GM19023 (cell line): Measurements from ENCODE around the gene DYNC2H1.
"Not testable (repeated sequence)": the region's sequence is repeated elsewhere in the genome, so short reads cannot be mapped to it uniquely, and the experiment has no call there.

Source experiments
- ATAC-seq: cut with Tn5 transposase; IDR thresholded peaks from one replicate; pipeline ENCODE4 v1.9.1; 2021; ENCODE audit warnings: mild to moderate bottlenecking, moderate library complexity; ENCODE audit not compliant: unreplicated experiment

DYNC2H1 gene

DNA sequence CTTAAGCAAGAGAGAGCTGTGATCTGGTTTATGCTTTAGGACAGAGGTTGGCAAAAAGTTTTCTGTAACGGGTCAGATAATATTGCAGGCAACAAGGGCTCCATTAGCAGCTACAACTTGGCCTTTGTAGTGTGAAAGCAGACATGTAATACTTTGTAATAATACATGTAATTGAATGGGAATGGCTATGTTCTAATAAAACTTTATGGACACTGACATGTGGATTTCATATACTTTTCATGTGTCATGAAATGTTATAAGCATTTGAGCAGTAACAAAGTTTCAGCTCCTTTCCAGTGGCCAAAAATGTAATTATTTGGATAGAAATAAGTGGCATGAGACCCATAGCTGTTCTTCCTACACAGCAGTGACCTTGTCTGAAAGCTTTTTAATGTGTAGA lies 3.1 kb downstream of the DYNC2H1 start:
- no peak for ATAC-seq

DNA sequence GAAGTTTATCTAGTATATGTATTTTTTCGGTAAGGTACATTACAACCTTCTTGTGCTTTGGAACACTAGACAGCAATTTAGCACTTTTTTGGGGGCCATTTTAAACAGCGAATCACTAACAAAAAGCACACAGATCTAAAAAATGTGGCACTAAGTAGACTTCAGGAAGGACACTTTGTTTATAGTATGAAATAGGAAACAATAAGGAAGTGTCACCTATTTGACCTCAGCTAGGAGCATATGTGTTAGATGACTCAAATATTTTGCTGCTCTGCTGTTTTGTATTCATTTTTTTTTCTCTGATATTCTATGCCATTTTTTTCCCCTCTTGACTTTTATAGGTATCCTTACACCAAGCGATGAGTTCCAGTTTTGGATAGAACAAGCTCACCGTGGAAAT lies 5.6 kb downstream of the DYNC2H1 start:
- no peak for ATAC-seq

DNA sequence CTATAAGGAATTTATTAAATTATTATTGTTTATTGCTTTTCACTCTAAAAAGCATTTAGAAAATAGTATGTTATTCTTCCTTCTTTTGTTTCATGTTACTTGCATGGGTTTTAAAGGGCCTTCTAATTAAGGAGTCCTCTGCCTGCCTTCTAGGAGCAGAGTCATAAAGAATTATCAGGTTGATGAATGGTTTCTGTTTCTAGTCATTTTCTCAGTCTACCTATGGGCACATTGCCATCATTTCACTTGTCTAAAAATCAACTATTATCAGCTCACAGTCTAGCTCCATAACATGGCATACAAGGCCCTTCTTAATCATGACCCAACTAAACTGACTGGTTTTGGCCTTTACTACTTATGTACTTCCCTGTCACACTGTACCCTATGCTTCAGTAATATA lies 16.2 kb downstream of the DYNC2H1 start:
- ATAC-seq, result no peak

DNA sequence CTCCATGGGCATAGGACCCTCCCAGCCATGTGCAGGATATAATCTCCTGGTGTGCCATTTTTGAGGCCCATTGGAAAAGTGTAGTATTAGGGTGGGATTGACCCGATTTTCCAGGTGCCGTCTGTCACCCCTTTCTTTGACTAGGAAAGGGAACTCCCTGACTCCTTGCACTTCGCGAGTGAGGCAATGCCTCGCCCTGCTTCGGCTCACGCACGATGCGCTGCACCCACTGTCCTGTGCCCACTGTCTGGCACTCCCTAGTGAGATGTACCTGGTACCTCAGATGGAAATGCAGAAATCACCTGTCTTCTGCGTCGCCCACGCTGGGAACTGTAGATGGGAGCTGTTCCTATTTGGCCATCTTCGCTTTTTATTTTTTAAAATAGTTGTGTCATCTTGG lies 32.8 kb downstream of the DYNC2H1 start:
- ATAC-seq, result not testable (repeated sequence)

DNA sequence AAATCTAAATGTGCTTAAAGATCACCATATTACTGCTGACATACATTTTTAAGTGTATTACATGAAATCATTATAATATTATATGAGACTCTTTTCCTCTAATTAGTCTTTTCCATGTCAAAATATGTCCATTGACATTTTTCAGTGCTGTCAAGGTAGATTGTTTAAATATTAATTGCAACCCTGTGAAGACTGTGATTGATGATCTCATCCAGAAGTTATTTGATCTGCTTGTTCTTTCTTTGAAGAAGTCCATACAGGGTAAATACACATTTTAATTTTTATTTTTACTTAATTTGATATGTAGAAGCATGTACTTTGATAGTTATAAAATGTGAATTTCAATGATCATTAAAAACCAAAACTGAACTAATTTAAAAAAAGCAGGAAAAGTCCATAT lies 38.4 kb downstream of the DYNC2H1 start:
- no peak for ATAC-seq

DNA sequence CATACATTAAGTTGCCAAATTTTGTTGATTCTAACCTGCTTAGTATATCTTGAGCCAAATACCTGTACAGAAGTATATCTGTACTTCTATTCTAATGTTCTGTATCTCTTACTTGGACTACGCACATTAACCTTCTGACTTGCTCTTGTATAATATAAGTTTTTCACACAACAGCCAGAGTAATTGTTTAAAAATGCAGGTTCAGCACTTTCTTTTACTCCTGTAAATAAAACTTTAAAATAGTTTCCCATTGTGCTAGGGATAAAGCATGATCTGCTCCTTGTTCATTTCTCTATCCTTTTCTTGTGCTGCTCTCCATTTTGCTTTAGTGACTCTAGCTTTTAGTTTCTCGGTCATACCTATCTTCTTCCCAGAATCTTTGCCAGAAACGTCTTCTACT lies 48.3 kb downstream of the DYNC2H1 start:
- no peak for ATAC-seq

DNA sequence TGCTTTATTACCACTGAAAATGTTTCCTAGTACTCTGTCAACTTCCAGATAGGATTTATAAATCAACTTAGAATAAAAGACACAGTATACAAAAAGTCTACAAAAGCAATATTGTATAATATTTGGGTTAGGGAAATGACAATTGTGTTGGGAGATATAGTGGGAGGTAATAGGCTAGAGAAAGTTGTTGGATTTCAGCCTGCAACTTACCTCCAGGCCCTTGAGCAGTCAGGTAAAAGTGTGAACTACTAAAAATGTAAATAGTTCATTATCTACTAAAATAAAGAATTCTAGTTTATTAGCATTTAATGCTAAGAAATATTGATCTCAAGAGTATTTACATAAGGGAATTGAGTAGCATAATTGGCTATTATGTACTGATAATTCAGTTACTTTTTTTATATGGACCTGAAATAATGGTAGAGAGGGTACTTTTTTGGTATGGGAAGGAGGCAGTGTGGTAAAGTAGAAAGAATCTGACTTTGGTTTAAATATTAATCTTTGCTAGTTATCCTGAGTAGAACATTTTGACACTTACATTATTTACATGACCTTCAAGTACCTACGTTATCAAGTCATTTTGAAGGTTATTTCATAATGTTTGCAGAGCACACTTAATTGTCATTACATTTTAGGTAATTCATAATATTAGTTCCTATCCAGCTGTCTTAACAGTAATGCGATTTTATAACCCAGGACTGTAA lies 55.0 kb downstream of the DYNC2H1 start:
- no peak for ATAC-seq

DNA sequence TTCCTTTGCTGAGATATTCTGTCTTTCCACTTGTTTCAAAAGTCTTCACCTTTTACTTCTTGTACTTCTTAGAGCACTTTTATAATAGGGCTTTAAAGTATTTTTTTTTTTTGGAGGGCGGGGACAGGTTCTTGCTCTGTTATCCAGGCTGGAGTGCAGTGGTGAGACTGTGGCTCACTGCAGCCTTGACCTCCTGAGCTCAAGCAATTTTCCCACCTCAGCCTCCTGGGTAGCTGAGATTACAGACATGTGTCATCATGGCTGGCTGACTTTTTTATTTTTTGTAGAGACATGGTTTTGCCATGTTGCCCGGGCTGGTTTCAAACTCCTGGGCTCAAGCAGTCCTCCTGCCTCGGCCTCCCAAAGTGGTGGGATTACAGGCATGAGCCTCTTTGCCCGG lies 57.9 kb downstream of the DYNC2H1 start:
- ATAC-seq, result no peak

DNA sequence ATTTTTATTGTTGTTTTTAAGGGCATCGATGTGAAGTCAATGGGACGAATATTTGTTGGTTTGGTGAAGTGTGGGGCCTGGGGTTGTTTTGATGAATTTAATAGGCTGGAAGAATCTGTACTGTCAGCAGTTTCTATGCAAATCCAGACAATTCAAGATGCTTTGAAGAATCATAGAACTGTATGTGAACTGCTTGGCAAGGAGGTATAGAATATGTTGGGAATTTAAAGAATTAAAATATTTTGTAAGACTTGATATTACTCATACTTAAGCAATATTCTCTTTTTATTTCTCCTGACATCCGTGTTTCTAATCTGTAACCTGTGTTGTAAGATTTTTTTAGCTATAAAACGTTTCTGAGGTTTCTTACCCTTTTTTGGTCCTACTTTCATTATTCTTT lies 61.6 kb downstream of the DYNC2H1 start:
- ATAC-seq, result no peak

DNA sequence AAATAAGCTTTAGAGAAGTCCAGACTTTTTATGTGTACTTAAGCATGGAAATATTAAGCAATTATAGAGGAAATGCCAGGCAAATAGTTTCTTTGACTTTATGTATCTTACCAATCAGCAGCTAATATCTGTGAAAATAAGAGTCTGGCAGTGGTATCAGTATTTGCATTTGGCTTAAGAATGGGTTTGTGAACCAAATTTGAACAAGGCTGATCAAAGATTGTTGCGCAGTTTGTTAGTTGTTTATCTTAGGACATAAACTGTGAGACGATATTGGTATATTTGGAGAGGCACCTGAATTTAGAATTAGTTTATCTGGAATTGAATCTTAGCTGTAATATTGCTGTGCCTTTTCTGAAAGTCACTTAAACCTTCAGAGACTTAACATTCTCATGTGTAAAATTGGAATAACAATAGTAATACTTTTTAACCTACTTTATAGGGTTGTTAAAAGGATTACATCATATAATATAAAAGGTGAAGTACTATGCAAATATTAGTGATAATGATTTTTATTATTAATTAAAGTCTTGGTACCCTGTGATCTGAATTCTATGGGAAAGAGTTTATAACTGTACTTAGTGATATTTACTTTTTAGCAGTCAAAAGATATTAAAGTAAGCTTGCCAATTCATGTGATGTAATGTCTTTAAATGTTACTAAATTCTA lies 66.4 kb downstream of the DYNC2H1 start:
- ATAC-seq, result no peak

DNA sequence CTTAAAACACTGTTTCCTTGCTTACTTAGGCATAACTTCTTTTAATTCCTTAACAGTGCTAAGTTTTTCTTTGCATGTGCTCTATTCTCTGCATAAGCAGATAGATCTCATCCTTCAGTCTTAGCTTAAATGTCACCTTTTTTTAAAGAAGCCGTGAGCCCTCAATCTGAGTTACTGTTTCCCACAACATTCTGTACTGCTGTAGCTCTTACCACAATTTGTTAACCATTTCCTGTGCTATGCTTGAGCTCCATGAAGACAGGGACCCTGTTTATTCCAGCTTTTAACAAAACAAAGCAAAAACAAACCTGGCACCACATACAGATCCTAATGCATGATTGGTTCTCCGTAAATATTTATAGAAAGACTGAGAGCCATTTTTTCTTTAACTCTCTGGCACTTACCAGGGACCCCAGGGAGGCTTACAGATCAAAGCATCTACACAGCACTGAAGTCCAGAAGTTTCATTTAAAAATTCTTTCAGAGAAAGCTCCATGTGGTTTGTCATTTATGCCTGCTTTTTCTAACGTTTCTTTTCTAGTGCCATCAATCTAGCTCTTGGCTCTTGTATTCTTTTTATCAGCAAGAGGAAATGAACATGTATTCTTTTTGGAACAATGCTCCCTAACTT lies 74.9 kb downstream of the DYNC2H1 start:
- no peak for ATAC-seq

DNA sequence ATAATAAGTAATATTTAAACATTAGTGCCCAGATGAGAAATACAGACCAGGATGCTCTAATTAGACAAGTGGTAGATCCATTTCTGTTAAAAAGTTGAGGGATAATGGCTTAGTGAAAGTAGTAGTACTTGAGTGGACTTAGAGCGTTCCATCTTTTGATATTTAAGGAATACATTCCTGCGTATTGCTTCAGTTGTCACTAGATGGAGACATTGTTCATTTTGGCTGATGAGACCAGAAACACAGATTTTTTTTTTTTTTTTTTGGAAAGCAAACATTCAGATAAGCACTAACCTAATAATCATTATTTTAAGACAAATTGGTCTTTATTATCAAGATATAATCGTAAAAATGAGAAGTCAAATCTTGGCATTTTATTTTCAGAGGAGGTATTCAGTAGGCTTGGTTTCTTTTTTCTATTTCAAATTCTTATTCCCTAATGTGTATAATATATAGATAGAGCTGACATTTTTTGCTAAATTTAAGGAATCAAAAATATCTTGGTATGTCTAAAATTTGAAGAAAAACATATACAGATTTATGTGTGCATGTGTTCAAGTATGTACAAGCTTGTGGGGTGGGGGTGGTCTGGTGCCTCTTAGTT lies 92.9 kb downstream of the DYNC2H1 start:
- ATAC-seq, result no peak

DNA sequence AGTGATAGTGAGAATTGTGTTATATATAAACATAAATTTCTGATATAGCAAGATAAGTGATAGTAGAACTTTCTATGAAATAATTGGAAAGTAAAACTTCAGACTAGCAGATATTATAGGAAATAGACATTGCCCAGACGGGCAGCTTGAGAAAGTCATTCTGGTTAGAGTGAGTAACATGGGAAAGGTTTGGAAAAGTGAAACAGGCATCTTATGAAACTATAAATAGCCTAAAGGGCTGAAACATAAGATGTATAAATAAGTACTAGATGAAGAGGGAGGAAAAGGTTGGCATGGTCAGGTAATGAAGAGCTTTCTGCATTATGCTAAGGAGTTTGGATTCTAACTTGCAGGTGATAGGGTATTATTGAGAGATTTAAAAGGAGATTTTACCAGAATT lies 101.3 kb downstream of the DYNC2H1 start:
- ATAC-seq, result no peak

DNA sequence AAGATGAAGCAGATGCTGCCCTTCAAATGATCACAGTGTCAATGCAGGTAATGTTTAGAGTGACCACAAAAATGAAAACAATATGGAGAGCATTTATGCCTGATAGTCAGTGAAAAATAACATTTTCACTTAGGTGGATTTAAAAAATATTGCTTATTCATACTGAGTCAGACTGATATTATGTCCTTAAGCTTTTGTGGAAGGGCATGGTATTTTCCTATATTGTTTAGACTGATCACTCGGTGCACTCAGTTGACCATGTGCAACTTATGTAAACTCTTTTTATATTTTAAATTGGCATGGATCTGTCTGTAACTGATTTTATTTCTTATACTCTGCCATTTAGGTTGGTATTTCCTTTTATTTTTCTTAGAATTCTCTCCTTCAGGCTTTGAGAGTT lies 106.6 kb downstream of the DYNC2H1 start:
- ATAC-seq, result no peak

DNA sequence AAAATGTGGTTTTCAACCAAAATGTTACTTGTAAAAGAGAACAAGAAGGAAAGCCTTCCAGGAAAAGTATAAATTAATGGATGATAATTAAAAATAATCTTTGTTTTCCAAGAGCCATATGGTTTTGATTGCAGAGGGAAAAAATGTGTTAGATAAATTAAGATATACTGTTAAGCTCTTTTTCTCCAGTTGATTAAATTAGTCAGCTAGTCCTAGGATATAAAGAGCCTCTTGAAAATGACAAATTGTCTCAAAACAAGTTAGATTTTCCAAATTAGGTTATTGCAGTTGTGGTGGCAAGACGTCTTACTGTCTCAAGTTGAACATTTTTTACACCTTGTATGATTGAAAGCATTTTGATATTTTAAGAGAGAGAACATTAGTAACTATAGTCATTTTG lies 110.9 kb downstream of the DYNC2H1 start:
- ATAC-seq, result no peak

DNA sequence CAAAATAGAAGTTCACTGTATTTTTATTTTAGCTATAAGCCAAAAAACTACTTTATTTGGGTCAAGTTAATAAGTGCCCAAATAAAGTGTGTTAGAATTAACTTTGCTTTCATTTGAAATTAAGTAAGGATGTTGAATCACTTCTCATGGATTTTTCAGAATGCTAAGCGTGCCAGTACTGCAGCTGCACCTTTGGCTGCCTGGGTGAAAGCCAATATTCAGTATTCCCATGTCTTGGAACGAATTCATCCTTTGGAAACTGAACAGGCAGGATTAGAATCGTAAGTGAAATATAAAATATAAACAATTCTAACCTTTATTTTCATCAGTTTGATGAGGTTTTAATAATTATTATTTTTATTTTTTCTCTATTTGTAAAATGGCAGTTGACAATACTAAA lies 113.6 kb downstream of the DYNC2H1 start:
- no peak for ATAC-seq

DNA sequence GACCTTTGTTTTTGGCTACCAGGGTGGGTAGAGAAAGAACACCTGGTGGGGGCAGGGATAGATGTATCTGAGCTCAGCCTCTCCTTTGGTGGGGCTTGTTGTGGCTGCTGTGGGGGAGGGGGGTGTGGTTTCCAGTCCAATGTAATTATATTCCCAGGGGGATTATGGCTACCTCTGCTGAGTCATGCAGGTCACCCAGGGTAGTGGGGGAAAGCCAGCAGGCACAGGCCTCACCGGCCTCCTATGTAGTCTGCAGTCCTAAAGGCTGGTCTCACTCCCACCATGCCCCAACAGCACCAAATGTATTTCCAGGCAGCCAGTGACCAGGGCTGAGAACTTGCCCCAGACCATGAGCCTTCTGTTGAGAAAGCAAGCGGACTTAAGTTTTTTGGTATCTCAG lies 119.6 kb downstream of the DYNC2H1 start:
- no peak for ATAC-seq

DNA sequence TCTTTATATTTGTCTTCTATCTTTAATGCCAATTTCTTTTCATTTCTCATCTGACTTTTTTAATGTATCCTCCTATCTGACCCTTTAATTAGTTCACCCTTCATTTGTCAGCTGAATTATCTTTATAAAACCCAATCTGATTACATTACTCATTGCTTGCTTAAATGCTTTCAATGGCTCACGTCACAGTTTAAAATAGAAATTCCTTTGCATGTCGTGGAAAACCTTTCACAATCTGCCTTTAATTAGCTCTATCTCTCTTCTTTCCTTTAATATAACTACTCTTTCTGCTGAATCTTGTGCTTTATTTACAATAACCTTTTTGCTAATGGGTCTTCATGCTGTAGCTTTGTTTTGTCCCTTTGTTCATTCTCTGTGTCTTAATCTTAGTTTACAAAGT lies 125.7 kb downstream of the DYNC2H1 start:
- ATAC-seq, result no peak

DNA sequence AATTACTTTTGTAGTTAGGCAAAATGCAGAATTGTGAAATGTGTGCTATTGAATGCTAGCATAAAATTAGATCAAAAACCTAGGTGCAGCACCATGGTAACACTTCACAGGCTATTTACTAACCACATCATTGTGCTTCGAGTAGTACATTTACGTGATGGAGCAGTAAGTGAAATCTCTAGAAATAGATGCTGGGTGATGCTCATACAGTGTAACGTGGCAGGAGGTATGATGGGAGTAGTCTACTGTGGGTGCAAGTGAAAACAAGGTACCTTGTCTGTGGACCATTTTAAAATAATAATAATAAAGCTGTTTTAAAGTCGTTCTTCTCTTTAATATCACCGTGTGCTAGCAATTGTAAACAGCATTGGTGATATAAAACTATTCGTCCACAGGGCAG lies 132.3 kb downstream of the DYNC2H1 start:
- no peak for ATAC-seq

DNA sequence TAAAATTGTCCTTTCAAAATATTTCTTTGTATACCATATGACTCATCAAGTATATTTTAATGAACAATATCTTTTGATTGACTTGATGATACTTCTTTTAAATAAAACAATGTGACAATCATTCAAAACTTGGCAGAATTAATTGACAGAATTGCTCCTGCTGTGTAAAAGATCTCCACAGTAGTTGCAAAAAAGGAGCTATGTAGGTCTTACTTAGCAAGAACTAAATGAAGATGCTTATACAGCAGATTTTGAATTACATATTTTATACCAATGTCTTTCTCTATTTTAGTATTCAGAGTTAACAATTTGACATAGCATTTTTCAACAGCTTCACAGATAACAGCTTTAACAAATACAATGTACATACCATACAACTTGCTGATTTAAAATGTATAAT lies 144.9 kb downstream of the DYNC2H1 start:
- ATAC-seq, result no peak

DNA sequence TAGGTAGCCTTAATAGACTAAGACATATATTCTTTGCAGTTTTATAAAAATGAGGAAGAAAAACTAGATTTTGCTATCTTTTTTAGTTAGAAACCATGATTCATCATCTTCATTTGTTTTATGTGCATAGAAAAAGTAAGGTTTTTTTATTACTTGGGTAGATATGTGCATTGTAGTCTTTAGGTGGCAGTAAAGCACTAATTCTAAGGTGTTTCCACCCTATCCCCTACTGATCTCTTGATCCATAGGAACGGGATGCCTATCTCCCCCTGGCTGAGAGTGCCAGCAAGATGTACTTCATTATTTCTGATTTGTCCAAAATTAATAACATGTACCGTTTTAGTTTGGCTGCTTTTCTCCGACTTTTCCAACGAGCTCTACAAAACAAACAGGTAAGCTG lies 148.1 kb downstream of the DYNC2H1 start:
- ATAC-seq, result no peak
